GM18907 (cell line): ENCODE results near the gene ZNF598.
"Not testable (repeated sequence)": the region's sequence is repeated elsewhere in the genome, so short reads cannot be mapped to it uniquely, and the experiment has no call there.

Experiments used
- ATAC-seq: cut with Tn5 transposase; IDR thresholded peaks from one replicate; pipeline ENCODE4 v1.9.1; 2021; ENCODE audit warnings: mild to moderate bottlenecking, moderate library complexity; ENCODE audit not compliant: unreplicated experiment

ZNF598 gene

DNA sequence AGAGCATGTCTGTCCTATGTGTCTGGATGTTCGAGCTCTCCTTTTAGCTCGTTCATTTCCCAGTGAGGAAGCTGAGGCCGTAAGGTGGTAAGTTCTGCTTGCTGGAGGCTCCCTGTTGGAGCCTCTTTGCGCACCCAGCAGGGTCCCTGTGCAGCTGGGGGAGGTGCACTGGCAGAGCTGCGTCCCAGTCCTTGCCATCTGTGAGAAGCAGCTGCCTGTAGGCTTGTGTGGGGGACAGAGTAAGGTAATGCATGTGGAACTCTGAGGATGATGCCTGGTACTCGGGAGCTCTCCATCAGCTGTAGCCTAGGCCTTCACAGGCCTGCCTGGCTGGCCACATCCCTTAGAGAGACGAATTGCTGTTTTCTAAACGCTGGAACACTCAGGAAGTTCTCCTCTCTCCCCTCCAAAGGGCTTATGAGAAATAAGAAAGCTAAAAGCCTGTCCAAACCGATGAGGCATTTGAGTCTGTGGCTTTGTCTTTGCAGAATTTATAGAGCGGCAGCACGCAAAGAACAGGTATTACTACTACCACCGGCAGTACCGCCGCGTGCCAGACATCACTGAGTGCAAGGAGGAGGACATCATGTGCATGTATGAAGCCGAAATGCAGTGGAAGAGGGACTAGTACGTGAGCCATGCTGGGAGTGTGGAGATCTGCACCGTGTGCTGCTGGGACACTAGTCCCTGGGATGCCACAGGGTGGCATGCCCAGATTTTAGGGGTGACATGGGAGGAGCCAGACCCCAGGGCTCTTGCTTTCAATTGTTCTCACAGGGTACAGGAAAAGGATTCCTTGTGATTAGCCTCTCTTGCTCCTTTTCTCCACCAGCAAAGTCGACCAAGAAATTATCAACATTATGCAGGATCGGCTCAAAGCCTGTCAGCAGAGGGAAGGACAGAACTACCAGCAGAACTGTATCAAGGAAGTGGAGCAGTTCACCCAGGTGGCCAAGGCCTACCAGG, 48.7 kb downstream of the ZNF598 start:
- no peak for ATAC-seq

DNA sequence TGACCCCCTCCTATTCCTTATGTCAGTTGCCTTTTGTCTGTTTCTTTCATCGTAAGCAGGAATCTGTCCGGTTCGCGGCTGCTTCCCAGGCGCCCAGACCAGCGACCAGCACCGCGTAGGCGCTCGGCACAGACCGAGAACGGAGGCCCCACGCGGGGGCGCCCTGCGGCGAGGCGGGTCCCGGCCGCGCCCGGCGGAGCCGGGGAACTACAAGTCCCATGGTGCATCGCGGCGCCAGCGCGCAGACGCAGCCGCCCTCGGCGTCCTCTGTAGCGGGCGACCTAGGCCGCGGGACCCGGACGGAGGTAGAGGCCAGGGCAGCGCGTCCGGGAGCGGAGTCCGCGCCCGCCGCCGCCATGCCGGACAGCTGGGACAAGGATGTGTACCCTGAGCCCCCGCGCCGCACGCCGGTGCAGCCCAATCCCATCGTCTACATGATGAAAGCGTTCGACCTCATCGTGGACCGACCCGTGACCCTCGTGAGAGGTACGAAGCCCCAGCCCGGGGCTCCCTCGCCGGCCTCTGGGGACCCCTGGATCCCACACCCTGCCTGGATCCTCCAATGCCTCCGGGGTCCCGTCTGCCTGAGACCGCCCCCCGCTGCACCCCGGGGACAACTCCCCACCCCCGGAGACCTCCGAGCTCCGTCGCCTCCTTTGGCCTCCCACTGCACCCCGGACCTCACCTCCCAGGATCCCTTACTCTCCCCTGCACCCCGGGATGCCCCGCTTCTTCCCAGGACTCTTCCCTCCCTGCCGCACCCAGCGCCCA, 50.2 kb downstream of the ZNF598 start, which contains the start of gene NDUFB10:
Gene NDUFB10 (plus strand): TSS at position 270 of the 771 bp plus-strand sequence. CDS start 87 bp downstream, at position 357.
- peak; percentile 75 for ATAC-seq

DNA sequence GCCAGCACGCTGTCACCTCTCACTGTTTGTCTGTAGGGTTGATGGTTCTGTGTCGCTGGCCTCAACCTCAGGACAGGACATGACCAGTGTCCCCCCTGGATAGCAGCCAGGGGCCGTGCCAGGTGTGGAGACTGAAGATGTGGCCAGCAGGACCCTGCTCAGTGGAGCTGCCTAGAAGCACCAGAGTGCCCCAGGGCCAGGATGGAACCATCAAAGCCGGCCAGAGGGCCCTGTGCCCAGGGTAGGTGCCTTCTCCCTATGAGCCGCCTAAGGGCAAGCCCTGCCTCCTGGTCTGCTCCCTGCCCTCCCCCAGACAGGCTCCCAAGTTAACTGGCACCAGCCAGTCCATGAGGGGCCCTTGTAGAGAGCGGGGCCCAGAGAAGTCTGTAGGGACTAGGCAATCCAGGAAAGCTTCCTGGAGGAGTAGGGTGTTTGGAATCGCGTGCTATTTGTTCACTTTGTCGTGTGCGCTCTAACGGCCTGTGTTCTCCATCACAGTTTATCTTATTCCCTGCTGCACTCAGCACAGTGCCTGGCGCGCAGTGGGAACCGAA, 50.8 kb downstream of the ZNF598 start:
- ATAC-seq, result peak; percentile 1

DNA sequence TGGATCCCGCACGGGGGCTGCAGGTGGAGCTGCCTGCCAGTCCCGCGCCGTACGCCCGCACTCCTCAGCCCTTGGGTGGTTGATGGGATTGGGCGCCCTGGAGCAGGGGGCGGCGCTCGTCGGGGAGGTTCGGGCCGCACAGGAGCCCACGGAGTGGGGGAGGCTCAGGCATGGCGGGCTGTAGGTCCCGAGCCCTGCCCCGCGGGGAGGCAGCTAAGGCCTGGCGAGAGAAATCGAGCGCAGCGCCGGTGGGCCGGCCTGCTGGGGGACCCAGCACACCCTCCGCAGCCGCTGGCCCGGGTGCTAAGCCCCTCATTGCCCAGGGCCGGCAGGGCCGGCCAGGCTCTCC, 51.5 kb downstream of the ZNF598 start:
- not testable (repeated sequence) for ATAC-seq

- ATAC-seq, result not testable (repeated sequence)
These were observed 52.0 kb downstream of the ZNF598 start for GRCh38 chr16:1957434-1958142.

DNA sequence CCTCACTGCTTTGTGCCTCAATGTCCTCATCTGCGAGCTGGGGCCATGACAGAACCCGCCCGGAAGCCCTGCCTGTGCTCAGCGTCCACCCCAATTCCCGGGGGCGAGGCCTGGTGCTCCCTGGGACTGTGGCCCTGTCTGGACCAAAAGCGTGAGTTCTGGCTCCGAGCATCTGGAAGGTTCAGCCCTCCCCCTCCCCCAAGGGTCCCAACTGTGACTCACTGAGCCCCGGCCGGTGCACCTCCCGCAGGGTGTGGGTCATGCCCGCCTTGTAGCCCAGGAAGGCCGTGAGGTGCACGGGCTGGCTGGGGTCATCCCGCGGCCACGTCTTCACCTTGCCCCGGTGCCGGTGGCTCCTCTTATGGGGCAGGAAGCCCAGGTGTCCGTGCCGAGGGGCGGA, 55.9 kb downstream of the ZNF598 start:
- no peak for ATAC-seq

DNA sequence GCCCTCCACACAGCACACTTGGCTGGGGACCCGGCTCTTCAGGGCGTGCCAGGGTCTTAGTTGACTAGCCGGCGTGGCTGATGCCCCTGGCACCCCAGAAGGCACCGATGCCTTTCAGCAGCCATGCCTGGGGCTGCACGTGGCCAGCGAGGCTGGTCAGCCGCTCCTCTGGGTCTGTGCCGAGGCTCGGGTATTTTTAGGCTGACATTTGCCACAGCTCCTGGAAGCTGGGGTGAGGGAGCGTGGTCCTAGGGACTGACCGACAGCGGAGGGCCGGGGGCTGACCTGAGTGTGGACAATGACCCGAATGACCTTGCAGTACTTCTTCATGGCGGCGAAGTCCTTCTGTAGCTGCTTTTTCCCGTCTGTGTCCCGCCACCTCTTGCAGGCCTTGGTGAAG, 59.1 kb downstream of the ZNF598 start:
- ATAC-seq, result no peak

- no peak for ATAC-seq
These were observed 59.6 kb downstream of the ZNF598 start for GRCh38 chr16:1950047-1950446.

DNA sequence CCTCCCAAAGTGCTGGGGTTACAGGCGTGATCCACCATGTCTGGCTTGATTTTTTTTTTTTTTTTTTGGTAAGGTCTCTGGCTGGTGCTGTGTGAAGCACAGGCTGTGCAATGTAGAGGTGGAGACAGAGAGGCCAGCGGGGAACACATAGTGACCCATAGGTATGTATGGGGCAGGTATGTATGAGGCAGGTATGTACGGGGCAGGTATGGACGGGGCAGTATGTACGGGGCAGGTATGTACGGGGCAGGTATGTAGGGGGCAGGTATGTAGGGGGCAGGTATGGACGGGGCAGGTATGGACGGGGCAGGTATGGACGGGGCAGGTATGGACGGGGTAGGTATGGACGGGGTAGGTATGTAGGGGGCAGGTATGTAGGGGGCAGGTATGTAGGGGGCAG, 60.1 kb downstream of the ZNF598 start:
- ATAC-seq, result no peak
